Measurements from ENCODE around the gene CCDC80.

The CCDC80 gene

DNA sequence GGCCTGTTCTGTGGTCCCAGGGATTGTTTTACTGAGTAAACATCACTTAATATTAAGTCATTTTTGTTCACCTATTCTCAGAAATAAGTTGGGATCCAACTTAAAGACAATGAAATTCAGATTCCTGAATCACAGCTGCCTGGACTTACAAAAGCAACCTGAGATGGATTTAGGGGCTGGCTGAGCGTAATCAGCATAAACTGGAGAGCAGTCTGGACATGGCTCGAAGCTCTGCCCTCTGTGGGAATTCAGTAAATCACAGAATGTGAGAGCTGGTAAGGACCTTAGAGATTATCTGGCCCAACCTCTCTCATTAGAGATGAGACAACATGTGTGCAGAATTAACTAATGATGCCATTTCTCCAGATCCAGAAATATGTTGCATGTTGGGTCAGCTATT, 23.7 kb downstream of the CCDC80 start:
- no peak overlapping the region for H3K27ac ChIP-seq
- TF ChIP-seq, protein P1, sequence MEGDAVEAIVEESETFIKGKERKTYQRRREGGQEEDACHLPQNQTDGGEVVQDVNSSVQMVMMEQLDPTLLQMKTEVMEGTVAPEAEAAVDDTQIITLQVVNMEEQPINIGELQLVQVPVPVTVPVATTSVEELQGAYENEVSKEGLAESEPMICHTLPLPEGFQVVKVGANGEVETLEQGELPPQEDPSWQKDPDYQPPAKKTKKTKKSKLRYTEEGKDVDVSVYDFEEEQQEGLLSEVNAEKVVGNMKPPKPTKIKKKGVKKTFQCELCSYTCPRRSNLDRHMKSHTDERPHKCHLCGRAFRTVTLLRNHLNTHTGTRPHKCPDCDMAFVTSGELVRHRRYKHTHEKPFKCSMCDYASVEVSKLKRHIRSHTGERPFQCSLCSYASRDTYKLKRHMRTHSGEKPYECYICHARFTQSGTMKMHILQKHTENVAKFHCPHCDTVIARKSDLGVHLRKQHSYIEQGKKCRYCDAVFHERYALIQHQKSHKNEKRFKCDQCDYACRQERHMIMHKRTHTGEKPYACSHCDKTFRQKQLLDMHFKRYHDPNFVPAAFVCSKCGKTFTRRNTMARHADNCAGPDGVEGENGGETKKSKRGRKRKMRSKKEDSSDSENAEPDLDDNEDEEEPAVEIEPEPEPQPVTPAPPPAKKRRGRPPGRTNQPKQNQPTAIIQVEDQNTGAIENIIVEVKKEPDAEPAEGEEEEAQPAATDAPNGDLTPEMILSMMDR (conservative IDR thresholded peaks at IDR 0.05): no peak

DNA sequence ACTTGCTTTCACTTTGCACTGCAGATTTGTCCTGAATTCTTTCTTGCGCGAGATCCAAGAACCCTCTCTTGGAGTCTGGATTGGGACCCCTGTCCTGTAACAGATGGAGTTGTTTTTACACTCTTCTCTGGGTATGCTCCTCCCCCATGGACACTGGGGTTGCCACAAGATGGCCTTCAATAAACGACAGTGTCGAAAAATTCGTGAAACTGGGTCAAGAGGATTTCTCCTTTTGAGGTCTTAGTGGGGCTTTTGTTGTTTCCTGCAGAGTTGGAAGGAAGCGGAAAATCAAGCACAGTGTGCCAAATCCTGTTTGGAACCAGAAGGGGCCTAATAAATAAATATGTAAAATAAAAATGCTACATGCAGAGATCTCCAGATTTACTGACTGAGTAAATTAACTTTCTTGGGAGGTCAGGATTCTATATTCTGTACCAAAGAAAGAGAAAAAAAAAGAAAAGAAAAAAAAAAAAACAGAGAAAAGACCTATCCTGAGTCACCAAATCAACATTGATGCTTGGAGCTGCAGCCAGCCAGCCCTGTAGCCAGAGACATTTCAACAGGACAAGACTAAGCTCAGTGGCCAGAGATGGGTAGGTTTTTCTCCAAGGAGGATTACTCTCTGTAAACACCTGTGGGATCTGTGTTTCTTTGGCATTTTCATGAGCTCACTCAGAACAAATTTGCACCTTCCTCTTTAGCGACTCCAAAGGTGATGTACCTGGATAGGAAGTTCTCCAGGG, 24.8 kb downstream of the CCDC80 start:
- TF ChIP-seq, protein P1 (conservative IDR thresholded peaks at IDR 0.05): no peak
- H3K27ac ChIP-seq: no peak overlapping the region

DNA sequence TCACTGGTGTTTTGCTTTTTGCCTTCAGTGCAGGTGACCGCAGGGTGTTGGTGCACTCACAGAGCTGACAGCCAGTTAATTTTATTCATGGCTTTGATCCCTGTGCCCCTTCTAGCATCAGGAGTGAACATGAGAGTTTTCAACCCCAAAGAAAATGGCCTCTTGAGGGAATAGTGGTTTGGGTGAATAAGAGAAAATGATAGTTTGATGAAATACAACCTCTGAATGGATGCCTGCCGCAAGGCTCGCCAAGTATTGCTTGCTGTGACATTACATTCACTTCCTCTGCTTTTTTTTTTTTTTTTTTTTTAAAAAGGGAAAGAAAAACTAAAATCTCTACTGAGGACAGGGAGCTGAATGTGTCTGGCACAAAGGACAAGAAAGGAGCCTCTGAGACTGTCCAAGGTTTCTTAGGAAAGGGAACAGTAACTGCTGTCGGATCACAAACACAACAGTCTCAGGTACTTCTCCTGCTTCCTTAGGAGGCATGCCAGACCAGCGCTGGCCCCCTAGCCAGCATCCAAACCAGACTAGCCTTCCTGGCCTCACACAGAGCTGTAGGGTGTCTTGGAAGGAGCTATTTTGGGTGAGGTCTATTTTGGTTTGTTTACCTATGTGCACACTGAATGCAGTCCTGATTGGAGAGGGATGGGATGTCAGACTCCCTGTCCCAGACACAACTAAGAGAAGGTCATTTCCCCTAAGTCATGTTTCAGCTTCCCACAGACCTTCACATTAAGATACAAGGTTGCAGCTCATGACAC, 29.0 kb downstream of the CCDC80 start:
- TF ChIP-seq, protein P1 (conservative IDR thresholded peaks at IDR 0.05): no peak
- H3K27ac ChIP-seq: no peak overlapping the region

DNA sequence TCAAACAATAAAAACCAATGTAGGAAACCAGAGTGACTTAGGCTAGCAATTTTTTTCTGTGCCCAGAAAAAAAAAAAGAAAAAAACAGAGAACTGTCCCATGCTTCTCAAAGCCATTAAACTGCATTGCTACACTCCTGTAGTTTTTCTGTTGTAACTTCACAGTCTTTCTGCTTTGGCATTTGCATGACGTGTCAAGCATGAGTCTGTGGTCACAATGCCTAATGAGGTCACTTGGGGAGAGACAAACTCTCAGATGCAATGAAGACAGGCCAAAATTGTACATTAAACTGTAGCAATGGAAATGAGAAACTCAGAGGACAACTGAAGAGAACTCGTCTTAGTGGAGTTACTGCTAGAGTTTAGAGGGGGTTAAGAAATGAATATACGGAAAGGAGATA, 30.8 kb downstream of the CCDC80 start:
- TF ChIP-seq, protein P1 (conservative IDR thresholded peaks at IDR 0.05): no peak
- H3K27ac ChIP-seq: no peak overlapping the region

DNA sequence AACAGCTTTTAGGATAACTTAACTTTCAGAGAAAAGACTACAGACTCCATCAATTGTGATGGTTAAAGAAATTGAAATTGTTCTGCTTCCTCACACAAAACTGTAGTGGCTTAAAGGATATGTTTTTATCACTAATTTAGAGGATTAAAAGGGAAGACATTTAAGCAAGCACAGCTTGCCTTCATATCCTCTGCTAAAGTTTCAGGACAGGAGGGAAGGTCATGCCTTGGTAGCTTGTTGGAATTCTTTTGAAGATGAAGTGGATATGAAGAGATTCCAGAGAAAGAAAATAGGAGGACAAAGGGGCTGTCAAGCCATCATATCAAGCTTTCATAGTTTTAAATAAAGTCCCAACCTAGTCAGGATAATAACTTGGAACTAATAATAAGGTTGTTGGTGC, 33.1 kb downstream of the CCDC80 start:
- no peak overlapping the region for H3K27ac ChIP-seq
- TF ChIP-seq, protein P1 (conservative IDR thresholded peaks at IDR 0.05): no peak

DNA sequence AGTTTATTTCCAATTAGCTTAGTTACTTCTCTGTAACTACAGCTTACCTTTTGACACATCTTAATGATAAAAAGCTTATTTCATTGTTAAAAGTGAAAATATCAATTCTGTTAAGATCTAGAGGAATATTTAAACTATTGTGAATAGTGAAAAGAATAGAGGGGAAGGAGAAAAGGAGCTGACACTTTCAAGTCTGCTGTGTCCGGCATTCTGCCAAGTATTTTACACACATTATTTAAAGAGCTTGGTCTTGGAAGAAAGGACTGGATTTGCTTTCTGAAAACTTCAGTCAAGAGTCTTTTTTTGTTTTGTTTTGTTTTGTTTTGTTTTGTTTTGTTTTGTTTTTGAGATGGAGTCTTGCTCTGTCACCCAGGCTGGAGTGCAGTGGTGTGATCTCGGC, 34.8 kb downstream of the CCDC80 start:
- TF ChIP-seq, protein P1 (conservative IDR thresholded peaks at IDR 0.05): no peak
- H3K27ac ChIP-seq: no peak overlapping the region

DNA sequence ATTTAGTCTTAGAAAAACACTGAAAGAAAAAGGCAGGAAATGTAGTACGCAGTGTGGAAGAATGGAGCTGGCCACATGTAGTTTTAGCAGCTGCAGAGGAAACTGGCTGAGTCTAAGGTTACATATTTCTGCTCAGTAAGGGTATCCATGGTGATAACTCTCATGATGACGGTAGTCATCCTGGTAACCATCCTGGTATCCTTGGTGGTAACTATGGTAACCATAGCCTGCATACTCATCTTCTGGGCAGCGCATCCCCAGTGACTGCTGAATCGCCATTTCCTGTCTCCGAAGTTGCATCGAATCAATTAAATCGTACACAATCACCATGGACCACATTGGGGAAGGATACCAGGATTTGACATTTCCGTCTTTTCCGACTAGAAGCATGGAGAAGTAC, 35.7 kb downstream of the CCDC80 start:
- H3K27ac ChIP-seq: no peak overlapping the region
- TF ChIP-seq, protein P1 (conservative IDR thresholded peaks at IDR 0.05): no peak
